Measurements from ENCODE around the gene ZC3HAV1. TPM values are rescaled to one million over a fixed set of nuclear protein-coding genes. Genes with fewer than 3 reads are reported as not detected.

Gene ZC3HAV1
- total RNA-seq, 1 experiment from 2014 or later, result 38.0 TPM

GRCh38 chr7:139117599-139118233, 8.2 kb upstream of the ZC3HAV1 start:
- TF ChIP-seq ZNF232 (CRISPR knock-in tag; IDR thresholded peaks at IDR 0.05), result no peak
- TF ChIP-seq ERG (CRISPR knock-in tag; IDR thresholded peaks at IDR 0.05), result no peak
- TF ChIP-seq TP53 (CRISPR knock-in tag; IDR thresholded peaks at IDR 0.05), result no peak
- TF ChIP-seq, protein P1, sequence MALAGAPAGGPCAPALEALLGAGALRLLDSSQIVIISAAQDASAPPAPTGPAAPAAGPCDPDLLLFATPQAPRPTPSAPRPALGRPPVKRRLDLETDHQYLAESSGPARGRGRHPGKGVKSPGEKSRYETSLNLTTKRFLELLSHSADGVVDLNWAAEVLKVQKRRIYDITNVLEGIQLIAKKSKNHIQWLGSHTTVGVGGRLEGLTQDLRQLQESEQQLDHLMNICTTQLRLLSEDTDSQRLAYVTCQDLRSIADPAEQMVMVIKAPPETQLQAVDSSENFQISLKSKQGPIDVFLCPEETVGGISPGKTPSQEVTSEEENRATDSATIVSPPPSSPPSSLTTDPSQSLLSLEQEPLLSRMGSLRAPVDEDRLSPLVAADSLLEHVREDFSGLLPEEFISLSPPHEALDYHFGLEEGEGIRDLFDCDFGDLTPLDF (CRISPR knock-in tag; IDR thresholded peaks at IDR 0.05), result no peak
- TF ChIP-seq, protein P2, sequence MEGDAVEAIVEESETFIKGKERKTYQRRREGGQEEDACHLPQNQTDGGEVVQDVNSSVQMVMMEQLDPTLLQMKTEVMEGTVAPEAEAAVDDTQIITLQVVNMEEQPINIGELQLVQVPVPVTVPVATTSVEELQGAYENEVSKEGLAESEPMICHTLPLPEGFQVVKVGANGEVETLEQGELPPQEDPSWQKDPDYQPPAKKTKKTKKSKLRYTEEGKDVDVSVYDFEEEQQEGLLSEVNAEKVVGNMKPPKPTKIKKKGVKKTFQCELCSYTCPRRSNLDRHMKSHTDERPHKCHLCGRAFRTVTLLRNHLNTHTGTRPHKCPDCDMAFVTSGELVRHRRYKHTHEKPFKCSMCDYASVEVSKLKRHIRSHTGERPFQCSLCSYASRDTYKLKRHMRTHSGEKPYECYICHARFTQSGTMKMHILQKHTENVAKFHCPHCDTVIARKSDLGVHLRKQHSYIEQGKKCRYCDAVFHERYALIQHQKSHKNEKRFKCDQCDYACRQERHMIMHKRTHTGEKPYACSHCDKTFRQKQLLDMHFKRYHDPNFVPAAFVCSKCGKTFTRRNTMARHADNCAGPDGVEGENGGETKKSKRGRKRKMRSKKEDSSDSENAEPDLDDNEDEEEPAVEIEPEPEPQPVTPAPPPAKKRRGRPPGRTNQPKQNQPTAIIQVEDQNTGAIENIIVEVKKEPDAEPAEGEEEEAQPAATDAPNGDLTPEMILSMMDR (IDR thresholded peaks at IDR 0.05), result no peak
- H3K36me3 Mint-ChIP-seq, result no peaks in the 10 kb centered on the region
- ChIA-PET POLR2A (interaction anchor here (0.6 kb wide), 1 partner anchor 131 kb away, joined by 9 read pairs; no protein-coding TSS in a partner anchor), CTCF (no interaction called here)
- peaks cover 9% of the 10 kb centered on the region for H3K4me1 Mint-ChIP-seq
- no peak for ATAC-seq
- no peak overlapping the region for H3K4me3 Mint-ChIP-seq
- H3K27me3 Mint-ChIP-seq (ENCODE audit: low read depth), result peaks cover 5% of the 10 kb centered on the region; the same call in 1 of the 2 replicates
- no peaks in the 10 kb centered on the region for H3K9me3 Mint-ChIP-seq
- DNase-seq (ENCODE audit: low spot score), result no peak
- H3K27ac Mint-ChIP-seq, result no peak overlapping the region

DNA sequence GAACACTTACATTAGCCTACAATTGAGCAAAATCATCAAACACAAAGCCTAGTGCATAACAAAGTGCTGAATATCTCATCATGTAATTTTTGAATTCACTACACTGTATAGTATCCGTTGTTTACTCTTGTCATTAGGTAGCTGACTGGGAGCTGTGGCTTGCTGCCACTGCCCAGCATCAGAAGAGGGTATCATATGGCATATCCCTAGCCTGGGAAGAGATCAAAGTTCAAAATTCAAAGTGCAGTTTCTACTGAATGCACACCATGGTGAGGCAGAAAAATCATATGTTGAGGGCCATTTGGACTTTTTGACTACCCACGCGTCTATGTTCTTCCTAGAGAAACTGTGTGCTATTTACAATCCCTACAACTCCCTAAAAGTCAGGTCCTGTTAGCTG, 7.5 kb upstream of the ZC3HAV1 start:
- no peak for ATAC-seq
- TF ChIP-seq ZNF423 (CRISPR knock-in tag; IDR thresholded peaks at IDR 0.05) (no peak), ZNF425 (CRISPR knock-in tag; conservative IDR thresholded peaks at IDR 0.05) (no peak), NR3C1 (CRISPR knock-in tag; conservative IDR thresholded peaks at IDR 0.05; ENCODE audit: low read depth) (no peak), TP53 (CRISPR knock-in tag; IDR thresholded peaks at IDR 0.05) (no peak), GABPB1 (CRISPR knock-in tag; IDR thresholded peaks at IDR 0.05) (no peak), ZNF671 (CRISPR knock-in tag; IDR thresholded peaks at IDR 0.05) (no peak), GRHL2 (CRISPR knock-in tag; IDR thresholded peaks at IDR 0.05; ENCODE audit: insufficient replicate concordance, severe bottlenecking) (no peak), FOXJ3 (CRISPR knock-in tag; IDR thresholded peaks at IDR 0.05; ENCODE audit: borderline replicate concordance) (no peak), PRRX2 (CRISPR knock-in tag; IDR thresholded peaks at IDR 0.05) (no peak), NR2C2 (CRISPR knock-in tag; IDR thresholded peaks at IDR 0.05) (no peak), TEAD1 (CRISPR knock-in tag; IDR thresholded peaks at IDR 0.05) (no peak), SP1 (CRISPR knock-in tag; conservative IDR thresholded peaks at IDR 0.05) (no peak)
- TF ChIP-seq, protein P1 (CRISPR knock-in tag; IDR thresholded peaks at IDR 0.05), result no peak
- TF ChIP-seq, protein P3, sequence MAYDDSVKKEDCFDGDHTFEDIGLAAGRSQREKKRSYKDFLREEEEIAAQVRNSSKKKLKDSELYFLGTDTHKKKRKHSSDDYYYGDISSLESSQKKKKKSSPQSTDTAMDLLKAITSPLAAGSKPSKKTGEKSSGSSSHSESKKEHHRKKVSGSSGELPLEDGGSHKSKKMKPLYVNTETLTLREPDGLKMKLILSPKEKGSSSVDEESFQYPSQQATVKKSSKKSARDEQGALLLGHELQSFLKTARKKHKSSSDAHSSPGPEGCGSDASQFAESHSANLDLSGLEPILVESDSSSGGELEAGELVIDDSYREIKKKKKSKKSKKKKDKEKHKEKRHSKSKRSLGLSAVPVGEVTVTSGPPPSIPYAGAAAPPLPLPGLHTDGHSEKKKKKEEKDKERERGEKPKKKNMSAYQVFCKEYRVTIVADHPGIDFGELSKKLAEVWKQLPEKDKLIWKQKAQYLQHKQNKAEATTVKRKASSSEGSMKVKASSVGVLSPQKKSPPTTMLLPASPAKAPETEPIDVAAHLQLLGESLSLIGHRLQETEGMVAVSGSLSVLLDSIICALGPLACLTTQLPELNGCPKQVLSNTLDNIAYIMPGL (CRISPR knock-in tag; IDR thresholded peaks at IDR 0.05), result no peak
- peaks cover 9% of the 10 kb centered on the region for H3K4me1 Mint-ChIP-seq
- POLR2A ChIA-PET, result no interaction called here
- H3K36me3 Mint-ChIP-seq, result no peaks in the 10 kb centered on the region
- CTCF ChIA-PET, result interaction anchor here (0.6 kb wide), 1 partner anchor 11 kb away, joined by 4 read pairs; no protein-coding TSS in a partner anchor
- peaks cover 5% of the 10 kb centered on the region; the same call in 1 of the 2 replicates for H3K27me3 Mint-ChIP-seq (ENCODE audit: low read depth)
- no peak overlapping the region for H3K27ac Mint-ChIP-seq
- no peaks in the 10 kb centered on the region for H3K9me3 Mint-ChIP-seq
- no peak overlapping the region for H3K4me3 Mint-ChIP-seq
- no peak for DNase-seq (ENCODE audit: low spot score)

Data from WTC11 (cell line).